22Rv1 (cell line): ENCODE measurements around the gene SAMD13.

Source experiments
- H3K27ac ChIP-seq: fragments of 450-650 bp; 2 replicates; pipeline ENCODE4 v1.5.1; 2017
- CTCF ChIP-seq: fragments of 450-650 bp; IDR thresholded peaks from 2 replicates; pipeline ENCODE4 v1.5.1; 2017; ENCODE audit warnings: mild to moderate bottlenecking
- ZFX ChIP-seq: fragments of 450-650 bp; IDR thresholded peaks from 2 replicates; pipeline ENCODE4 v1.6.1; 2017; ENCODE audit warnings: antibody characterized with exemption, borderline replicate concordance

Gene SAMD13

GRCh38 chr1:84363019-84363418 is 61.5 kb downstream of the SAMD13 start:
- H3K27ac ChIP-seq: no peak overlapping the region
- no peak for TF ChIP-seq ZFX
- no peak for TF ChIP-seq CTCF

GRCh38 chr1:84363622-84364021 is 62.1 kb downstream of the SAMD13 start:
- no peak overlapping the region for H3K27ac ChIP-seq

DNA sequence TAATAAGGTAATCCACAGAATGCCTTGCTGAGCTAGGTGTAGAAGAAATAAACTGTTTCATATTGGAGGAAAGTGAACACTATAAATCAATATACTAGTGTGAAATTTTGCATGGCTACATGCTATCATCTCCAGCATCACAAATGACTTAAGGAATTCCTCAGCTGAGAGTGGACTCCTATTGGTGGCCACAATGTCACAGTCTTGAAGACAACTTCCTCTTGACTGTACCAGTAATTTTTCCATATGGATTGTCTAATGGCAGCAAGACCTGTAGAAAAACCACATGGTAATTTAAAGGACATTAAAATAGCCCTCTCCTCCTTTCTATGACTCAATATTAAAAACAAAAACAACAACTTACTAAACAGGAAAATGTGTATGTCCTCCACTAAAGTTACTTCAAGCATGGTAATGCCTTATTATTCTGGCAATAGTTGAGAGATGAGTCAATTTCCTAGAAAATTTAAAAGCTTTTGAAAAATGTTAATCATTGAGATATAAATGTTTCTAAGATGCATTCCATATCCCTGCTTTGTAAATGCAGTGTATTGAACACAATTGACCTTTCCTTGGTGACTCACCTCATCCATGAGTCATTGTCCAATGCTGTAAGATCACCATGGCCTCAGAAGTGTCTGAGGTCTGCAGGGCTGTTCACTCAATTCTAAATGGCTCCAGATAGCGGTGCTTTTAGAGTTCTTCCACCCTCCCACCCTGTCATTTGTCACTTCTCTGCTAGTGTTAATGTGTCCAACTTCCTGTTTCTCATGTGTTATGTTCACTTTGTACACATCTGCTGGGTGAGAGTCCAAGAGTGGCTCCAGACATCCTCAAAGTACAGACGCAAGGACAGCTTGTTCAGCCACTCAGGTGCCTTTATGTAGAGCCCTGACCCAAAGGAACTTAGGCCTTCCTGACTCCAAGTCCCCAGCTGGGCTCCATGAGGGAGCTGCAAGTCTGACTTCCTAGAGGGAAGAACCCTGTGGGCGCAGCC is 64.0 kb downstream of the SAMD13 start:
- TF ChIP-seq ZFX (no peak), CTCF (no peak)
- no peak overlapping the region for H3K27ac ChIP-seq

More at GRCh38 chr1:84363622-84364021, 62.1 kb downstream of the SAMD13 start:
- TF ChIP-seq CTCF: no peak

DNA sequence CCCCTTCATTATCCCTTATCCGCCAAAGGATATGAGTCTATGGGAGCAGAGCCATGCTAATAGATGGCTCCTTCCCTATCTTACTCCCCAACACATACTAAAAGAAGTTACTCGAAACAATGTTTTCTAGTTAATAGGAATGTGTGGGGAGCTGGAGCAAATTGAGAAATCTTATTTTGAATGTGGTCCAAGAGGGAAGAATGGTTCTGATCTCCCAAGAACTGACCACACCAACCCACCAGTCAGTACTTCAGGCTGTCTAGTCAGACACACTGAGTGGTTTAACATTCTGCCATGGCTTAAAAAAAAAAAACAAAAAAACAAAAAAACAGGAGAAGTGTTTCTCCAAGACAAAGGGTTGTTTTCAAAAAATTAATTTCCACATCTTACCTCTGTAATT is 65.3 kb downstream of the SAMD13 start:
- no peak overlapping the region for H3K27ac ChIP-seq
- TF ChIP-seq ZFX (no peak), CTCF (no peak)

- TF ChIP-seq ZFX (no peak), CTCF (no peak)
- H3K27ac ChIP-seq: no peak overlapping the region
These were observed 65.7 kb downstream of the SAMD13 start for GRCh38 chr1:84367219-84367618.

GRCh38 chr1:84368441-84368840 is 66.9 kb downstream of the SAMD13 start:
- TF ChIP-seq ZFX: no peak
- no peak overlapping the region for H3K27ac ChIP-seq

DNA sequence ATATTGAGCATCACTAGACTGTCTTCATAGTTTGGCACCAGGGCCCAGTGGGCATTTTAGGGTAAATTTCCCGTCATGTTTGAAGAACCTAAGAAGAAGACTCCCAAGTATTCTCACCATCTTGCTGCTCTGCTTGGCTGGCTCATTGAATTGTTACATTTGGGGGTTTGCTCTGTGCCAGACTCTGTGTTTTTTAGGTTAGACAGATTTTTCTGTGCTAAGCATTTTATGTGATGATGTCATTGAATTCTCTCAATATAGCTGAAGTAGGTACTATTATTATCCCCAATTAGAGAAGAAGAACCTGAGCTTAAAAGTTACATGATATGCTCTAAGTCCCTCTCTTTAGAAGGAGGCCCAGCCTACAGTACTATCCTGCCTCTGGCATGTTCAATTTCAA is 68.8 kb downstream of the SAMD13 start:
- TF ChIP-seq CTCF: no peak
- no peak for TF ChIP-seq ZFX
- H3K27ac ChIP-seq: no peak overlapping the region
